ENCODE results near the gene HUS1.

Gene HUS1

GRCh38 chr7:47956220-47956619, 23.2 kb downstream of the HUS1 start:
- Histone ChIP-seq H3K9me2 (replicated peaks; ENCODE audit: insufficient read depth, low read length) (no peaks in the 10 kb centered on the region), H3K9ac (ENCODE audit: low read length) (no peak overlapping the region), H4K20me1 (ENCODE audit: insufficient read depth, low read length) (no peaks in the 10 kb centered on the region), H3K27me3 (replicated peaks; ENCODE audit: insufficient read depth, low read length) (no peaks in the 10 kb centered on the region), H3K9me3 (replicated peaks; ENCODE audit: insufficient read depth, low read length) (no peaks in the 10 kb centered on the region), H3K27ac (ENCODE audit: low read length) (no peak overlapping the region), H3K4me3 (ENCODE audit: low read length) (no peak overlapping the region), H3K4me1 (ENCODE audit: low read length) (peaks cover 25% of the 10 kb centered on the region), H3K79me2 (ENCODE audit: low read length) (no peaks in the 10 kb centered on the region), H3F3A (ENCODE audit: insufficient read depth, low read length) (peaks cover 11% of the 10 kb centered on the region), H2AFZ (ENCODE audit: low read length) (no peak overlapping the region), H3K4me2 (ENCODE audit: low read depth, low read length) (no peak overlapping the region), H3K36me3 (replicated peaks; ENCODE audit: insufficient read depth, low read length) (peaks cover 5% of the 10 kb centered on the region; the same call in 1 of the 2 replicates)
- DNase-seq: no peak
- TF ChIP-seq EZH2phosphoT487 (IDR thresholded peaks at IDR 0.05; ENCODE audit: low read length) (no peak), EZH2 (optimal IDR thresholded peaks at IDR 0.05; ENCODE audit: low read depth, low read length) (no peak)
- TF ChIP-seq, protein P1, sequence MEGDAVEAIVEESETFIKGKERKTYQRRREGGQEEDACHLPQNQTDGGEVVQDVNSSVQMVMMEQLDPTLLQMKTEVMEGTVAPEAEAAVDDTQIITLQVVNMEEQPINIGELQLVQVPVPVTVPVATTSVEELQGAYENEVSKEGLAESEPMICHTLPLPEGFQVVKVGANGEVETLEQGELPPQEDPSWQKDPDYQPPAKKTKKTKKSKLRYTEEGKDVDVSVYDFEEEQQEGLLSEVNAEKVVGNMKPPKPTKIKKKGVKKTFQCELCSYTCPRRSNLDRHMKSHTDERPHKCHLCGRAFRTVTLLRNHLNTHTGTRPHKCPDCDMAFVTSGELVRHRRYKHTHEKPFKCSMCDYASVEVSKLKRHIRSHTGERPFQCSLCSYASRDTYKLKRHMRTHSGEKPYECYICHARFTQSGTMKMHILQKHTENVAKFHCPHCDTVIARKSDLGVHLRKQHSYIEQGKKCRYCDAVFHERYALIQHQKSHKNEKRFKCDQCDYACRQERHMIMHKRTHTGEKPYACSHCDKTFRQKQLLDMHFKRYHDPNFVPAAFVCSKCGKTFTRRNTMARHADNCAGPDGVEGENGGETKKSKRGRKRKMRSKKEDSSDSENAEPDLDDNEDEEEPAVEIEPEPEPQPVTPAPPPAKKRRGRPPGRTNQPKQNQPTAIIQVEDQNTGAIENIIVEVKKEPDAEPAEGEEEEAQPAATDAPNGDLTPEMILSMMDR (IDR thresholded peaks at IDR 0.05; ENCODE audit: low read length): no peak

DNA sequence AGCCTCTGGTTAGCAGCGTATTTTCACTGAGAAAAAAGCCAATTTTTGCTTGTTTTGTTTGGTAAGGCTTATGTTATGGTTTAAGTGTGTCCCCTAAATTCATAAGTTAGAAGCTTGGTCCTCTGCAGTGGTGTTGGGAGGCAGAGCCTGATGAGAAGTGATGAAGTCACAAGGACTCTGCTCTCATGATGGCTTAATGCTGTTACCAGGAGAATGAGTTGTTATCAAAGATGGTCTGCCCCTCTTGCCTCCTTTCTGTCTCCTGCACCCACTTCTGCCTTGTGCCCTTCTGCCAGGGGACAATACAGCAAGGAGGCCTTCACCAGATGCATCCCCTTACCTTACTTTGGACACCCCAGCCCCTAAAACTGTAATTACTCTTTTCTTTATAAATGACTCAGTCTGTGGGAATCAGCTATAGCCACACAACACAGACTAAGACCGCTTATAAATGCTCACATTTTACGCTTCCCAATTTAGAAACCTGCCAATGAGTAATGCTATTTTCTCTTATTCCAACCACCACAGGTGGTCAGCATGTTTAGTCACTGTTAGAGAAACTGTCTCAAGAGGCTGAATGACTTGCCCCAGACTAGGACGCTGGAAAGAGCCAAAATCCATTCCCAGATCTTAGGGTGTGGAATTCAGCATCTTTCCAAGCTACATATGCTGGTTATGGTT, 25.0 kb downstream of the HUS1 start:
- no peak for TF ChIP-seq EZH2 (optimal IDR thresholded peaks at IDR 0.05; ENCODE audit: low read depth, low read length)
- TF ChIP-seq, protein P1 (IDR thresholded peaks at IDR 0.05; ENCODE audit: low read length): no peak

DNA sequence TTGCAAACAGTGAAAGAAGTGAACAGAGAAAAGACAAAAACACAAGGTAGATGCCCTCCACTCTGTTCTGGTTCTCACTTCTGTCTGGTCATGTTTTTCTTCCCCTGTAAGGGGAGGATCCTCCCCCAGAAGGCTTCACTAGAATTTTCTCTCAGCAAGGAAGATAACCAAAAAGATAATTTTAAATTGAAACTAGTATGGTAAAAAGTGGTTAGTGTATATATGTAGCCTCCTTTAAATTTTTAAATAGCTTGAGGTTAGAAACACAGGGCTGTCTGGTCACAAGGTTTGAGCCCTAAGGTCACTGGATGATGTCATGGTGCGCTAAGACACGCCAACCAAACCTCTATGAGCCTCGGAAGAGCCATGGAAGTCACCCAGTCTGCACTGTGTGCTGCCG, 25.6 kb downstream of the HUS1 start:
- H4K20me1 ChIP-seq (ENCODE audit: insufficient read depth, low read length): no peaks in the 10 kb centered on the region
- H3K27me3 ChIP-seq (replicated peaks; ENCODE audit: insufficient read depth, low read length): no peaks in the 10 kb centered on the region
- H3K9me3 ChIP-seq (replicated peaks; ENCODE audit: insufficient read depth, low read length): no peaks in the 10 kb centered on the region
- no peak overlapping the region for H3K9ac ChIP-seq (ENCODE audit: low read length)
- H3K4me3 ChIP-seq (ENCODE audit: low read length): no peak overlapping the region
- H3K27ac ChIP-seq (ENCODE audit: low read length): no peak overlapping the region
- no peaks in the 10 kb centered on the region for H3K79me2 ChIP-seq (ENCODE audit: low read length)
- H2AFZ ChIP-seq (ENCODE audit: low read length): no peak overlapping the region
- peaks cover 18% of the 10 kb centered on the region for H3F3A ChIP-seq (ENCODE audit: insufficient read depth, low read length)
- TF ChIP-seq, protein P1 (IDR thresholded peaks at IDR 0.05; ENCODE audit: low read length): no peak
- TF ChIP-seq EZH2 (optimal IDR thresholded peaks at IDR 0.05; ENCODE audit: low read depth, low read length) (no peak), EZH2phosphoT487 (IDR thresholded peaks at IDR 0.05; ENCODE audit: low read length) (no peak)
- peaks cover 5% of the 10 kb centered on the region; the same call in 1 of the 2 replicates for H3K36me3 ChIP-seq (replicated peaks; ENCODE audit: insufficient read depth, low read length)
- DNase-seq: no peak
- H3K4me1 ChIP-seq (ENCODE audit: low read length): peaks cover 41% of the 10 kb centered on the region
- H3K4me2 ChIP-seq (ENCODE audit: low read depth, low read length): no peak overlapping the region
- no peaks in the 10 kb centered on the region for H3K9me2 ChIP-seq (replicated peaks; ENCODE audit: insufficient read depth, low read length)

More for the DNA sequence above, 25.0 kb downstream of the HUS1 start:
- Histone ChIP-seq H3K4me2 (ENCODE audit: low read depth, low read length) (no peak overlapping the region), H4K20me1 (ENCODE audit: insufficient read depth, low read length) (no peaks in the 10 kb centered on the region), H3K9ac (ENCODE audit: low read length) (no peak overlapping the region), H2AFZ (ENCODE audit: low read length) (no peak overlapping the region), H3K79me2 (ENCODE audit: low read length) (no peaks in the 10 kb centered on the region), H3K27ac (ENCODE audit: low read length) (no peak overlapping the region), H3K36me3 (replicated peaks; ENCODE audit: insufficient read depth, low read length) (peaks cover 5% of the 10 kb centered on the region; the same call in 1 of the 2 replicates), H3F3A (ENCODE audit: insufficient read depth, low read length) (peaks cover 18% of the 10 kb centered on the region), H3K4me3 (ENCODE audit: low read length) (no peak overlapping the region), H3K9me2 (replicated peaks; ENCODE audit: insufficient read depth, low read length) (no peaks in the 10 kb centered on the region), H3K27me3 (replicated peaks; ENCODE audit: insufficient read depth, low read length) (no peaks in the 10 kb centered on the region), H3K9me3 (replicated peaks; ENCODE audit: insufficient read depth, low read length) (no peaks in the 10 kb centered on the region), H3K4me1 (ENCODE audit: low read length) (peaks cover 41% of the 10 kb centered on the region)
- DNase-seq: no peak
